OCI-LY7 (cell line): Measurements from ENCODE around the gene MYL5. TPM values are rescaled to one million over a fixed set of nuclear protein-coding genes. Genes with fewer than 3 reads are reported as not detected.

Experiments used
- BruUV-seq: library from RNA; stranded (reverse); fragments of 400-500 nt; replicated peaks from 2 replicates; lab custom pipeline; 2021; lab: Mats Ljungman, UMichigan
- CTCF ChIA-PET: fragments of 300-600 bp; sonication (Branson Sonifier 250); formaldehyde crosslinking; loops from one replicate; lab custom pipeline; 2022; ENCODE audit warnings: antibody characterized with exemption; ENCODE audit not compliant: unreplicated experiment; lab: Charles Lee
- POLR2A ChIA-PET: fragments of 300-600 bp; sonication (Branson Sonifier 250); formaldehyde crosslinking; loops from one replicate; lab custom pipeline; 2022; ENCODE audit warnings: antibody characterized with exemption; lab: Charles Lee
- DNase-seq: peaks from one replicate; pipeline ENCODE4 v3.0.0-alpha.2; 2015; ENCODE audit warnings: low spot score
- H2AFZ ChIP-seq: fragments of 200-600 bp; sonication (generic), shearing (Covaris generic); 2 replicates; pipeline ENCODE4 v1.6.1; 2014; ENCODE audit warnings: mild to moderate bottlenecking, antibody characterized with exemption, low read length, moderate library complexity
- H3K27ac ChIP-seq: fragments of 200-600 bp; sonication (generic); 2 replicates; pipeline ENCODE4 v1.5.1; 2014; ENCODE audit warnings: mixed run types, low read depth, mild to moderate bottlenecking, moderate library complexity, low read length, inconsistent platforms; ENCODE audit not compliant: poor library complexity, severe bottlenecking
- H3K36me3 ChIP-seq: fragments of 200-600 bp; sonication (generic); 2 replicates; pipeline ENCODE4 v1.6.1; 2014; ENCODE audit warnings: mild to moderate bottlenecking, antibody characterized with exemption, low read length, moderate library complexity, mixed read lengths; ENCODE audit not compliant: insufficient read depth
- H3K4me1 ChIP-seq: fragments of 200-600 bp; sonication (generic); 2 replicates; pipeline ENCODE4 v1.5.1; 2014; ENCODE audit warnings: mild to moderate bottlenecking, low read length; ENCODE audit not compliant: insufficient read depth, poor library complexity, severe bottlenecking
- H3K4me2 ChIP-seq: fragments of 200-600 bp; sonication (generic); 2 replicates; pipeline ENCODE4 v1.6.1; 2014; ENCODE audit warnings: mild to moderate bottlenecking, low read length
- H3K4me3 ChIP-seq: fragments of 200-600 bp; sonication (generic); 2 replicates; pipeline ENCODE4 v1.5.1; 2014; ENCODE audit warnings: mild to moderate bottlenecking, low read depth, low read length; ENCODE audit not compliant: poor library complexity, severe bottlenecking
- H3K79me2 ChIP-seq: fragments of 200-600 bp; sonication (generic); 2 replicates; pipeline ENCODE4 v1.6.1; 2016; ENCODE audit warnings: low read depth, mild to moderate bottlenecking, low read length, moderate library complexity, mixed read lengths; ENCODE audit not compliant: insufficient read depth
- H3K9me2 ChIP-seq: fragments of 200-600 bp; sonication (generic); 2 replicates; pipeline ENCODE4 v1.6.1; 2016; ENCODE audit warnings: mild to moderate bottlenecking, low read length, mixed read lengths; ENCODE audit not compliant: insufficient read depth
- H3K9me3 ChIP-seq: fragments of 200-600 bp; sonication (generic); 2 replicates; pipeline ENCODE4 v1.6.1; 2014; ENCODE audit warnings: mild to moderate bottlenecking, mixed run types, low read length, mixed read lengths
- H4K20me1 ChIP-seq: fragments of 200-600 bp; sonication (generic); 2 replicates; pipeline ENCODE4 v1.6.1; 2014; ENCODE audit warnings: mild to moderate bottlenecking, antibody characterized with exemption, low read length, moderate library complexity, mixed read lengths; ENCODE audit not compliant: insufficient read depth
- CTCF ChIP-seq: fragments of 200-600 bp; sonication (generic); conservative IDR thresholded peaks from 2 replicates; pipeline ENCODE4 v1.5.1; 2014; ENCODE audit warnings: mild to moderate bottlenecking, antibody characterized with exemption, low read length, moderate library complexity, mixed read lengths
- EZH2phosphoT487 ChIP-seq: fragments of 200-600 bp; sonication (generic); IDR thresholded peaks from 2 replicates; pipeline ENCODE4 v1.6.1; 2018; ENCODE audit warnings: low read depth, borderline replicate concordance, mild to moderate bottlenecking, mixed run types, antibody characterized with exemption, low read length, moderate library complexity, mixed read lengths
- intact Hi-C: fragments of 100-400 bp; cut with micrococcal nuclease; formaldehyde crosslinking; loops from one replicate; pipeline ENCODE4 v1.10.0; 2022; ENCODE audit not compliant: unreplicated experiment
- total RNA-seq, 2 experiments: library from RNA; depleted of rRNA in 1 of 2; stranded (reverse); fragments of >200 nt in 1 of 2; shearing (Covaris generic) in 1 of 2; gene quantifications; 2 replicates each; pipeline ENCODE4 v1.2.3, GENCODE V29; 2014 to 2022

MYL5 gene
- total RNA-seq, 2 experiments from 2014 or later = 24.4 to 62.2 TPM

- ChIA-PET CTCF (no interaction called here), POLR2A (no interaction called here)
- no peaks in the 10 kb centered on the region for H3K9me2 ChIP-seq
- no peak overlapping the region for H3K4me2 ChIP-seq
- no peaks in the 10 kb centered on the region for H3K36me3 ChIP-seq
- H4K20me1 ChIP-seq = no peaks in the 10 kb centered on the region
- no peak overlapping the region for H3K4me3 ChIP-seq
- TF ChIP-seq EZH2phosphoT487 (no peak), CTCF (no peak)
- intact Hi-C loops = no loop called here
- no peak overlapping the region for H2AFZ ChIP-seq
- no peaks in the 10 kb centered on the region for H3K4me1 ChIP-seq
- H3K27ac ChIP-seq = no peak overlapping the region
- DNase-seq = no peak
- H3K79me2 ChIP-seq = no peaks in the 10 kb centered on the region
- H3K9me3 ChIP-seq = no peaks in the 10 kb centered on the region
- BruUV-seq = no TSS peak
Measured at GRCh38 chr4:630656-631055, 43.7 kb upstream of the MYL5 start.

- H3K36me3 ChIP-seq = no peaks in the 10 kb centered on the region
- CTCF ChIA-PET = no interaction called here
- no peaks in the 10 kb centered on the region for H3K4me1 ChIP-seq
- DNase-seq = no peak
- H4K20me1 ChIP-seq = no peaks in the 10 kb centered on the region
- H3K4me2 ChIP-seq = no peak overlapping the region
- intact Hi-C loops = no loop called here
- BruUV-seq = no TSS peak
- TF ChIP-seq CTCF = no peak
- TF ChIP-seq EZH2phosphoT487 = no peak
- no peak overlapping the region for H3K4me3 ChIP-seq
- H3K79me2 ChIP-seq = no peaks in the 10 kb centered on the region
- no peaks in the 10 kb centered on the region for H3K9me3 ChIP-seq
- H3K27ac ChIP-seq = no peak overlapping the region
- no peaks in the 10 kb centered on the region for H3K9me2 ChIP-seq
- POLR2A ChIA-PET = no interaction called here
- H2AFZ ChIP-seq = no peak overlapping the region
Measured at GRCh38 chr4:632196-632790, 42.0 kb upstream of the MYL5 start.

GRCh38 chr4:632926-633325 lies 41.4 kb upstream of the MYL5 start:
- Histone ChIP-seq H3K4me2 (no peak overlapping the region), H4K20me1 (no peaks in the 10 kb centered on the region), H3K36me3 (no peaks in the 10 kb centered on the region), H3K4me1 (no peaks in the 10 kb centered on the region), H3K9me2 (no peaks in the 10 kb centered on the region), H3K27ac (no peak overlapping the region), H3K79me2 (no peaks in the 10 kb centered on the region), H3K4me3 (no peak overlapping the region), H3K9me3 (no peaks in the 10 kb centered on the region), H2AFZ (no peak overlapping the region)
- TF ChIP-seq EZH2phosphoT487 (no peak), CTCF (no peak)
- ChIA-PET CTCF (no interaction called here), POLR2A (no interaction called here)
- no TSS peak for BruUV-seq
- peak; percentile 29 for DNase-seq
- intact Hi-C loops = no loop called here
